Measurements from ENCODE around the gene NET1. TPM values are rescaled to one million over a fixed set of nuclear protein-coding genes. Genes with fewer than 3 reads are reported as not detected.
A peak's percentile ranks its signal among the peaks of the same experiment; 100 is the strongest.

Gene NET1
- total RNA-seq, 1 donor: 51.0 TPM

DNA sequence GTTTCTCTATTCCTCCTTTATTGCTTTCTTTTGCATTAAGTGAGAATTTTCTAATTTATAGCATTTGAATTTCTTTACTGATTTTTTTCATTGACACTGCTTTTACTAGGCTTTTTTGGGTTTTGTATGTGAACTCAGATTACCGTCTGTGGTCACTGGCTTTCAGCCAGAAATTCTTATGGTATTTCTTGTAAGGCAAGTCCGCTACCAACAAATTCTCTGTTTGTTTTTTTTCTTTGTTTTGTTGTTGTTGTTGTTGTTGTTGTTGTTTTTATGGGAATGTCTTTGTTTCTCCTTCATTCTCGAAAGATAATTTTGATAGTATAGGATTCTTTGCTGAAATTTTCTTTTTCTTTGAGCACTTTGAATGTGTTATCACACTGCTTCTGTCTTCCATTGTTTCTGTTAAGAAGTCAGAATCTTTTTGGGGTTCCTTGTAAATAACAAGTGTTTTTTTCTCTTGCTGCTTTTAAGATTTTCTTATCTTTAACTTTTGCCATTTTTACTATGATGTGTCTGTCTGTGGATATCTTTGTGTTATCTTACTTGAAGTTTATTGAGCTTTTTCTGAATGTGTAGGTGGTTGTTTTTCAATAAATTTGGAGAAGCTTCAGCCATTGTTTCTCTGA is 7.2 kb downstream of the NET1 start:
- Histone ChIP-seq H3K4me3 (ENCODE audit: insufficient read depth, low read length) (no peak overlapping the region), H2AFZ (ENCODE audit: low read length) (no peak overlapping the region), H3K27me3 (ENCODE audit: insufficient read depth, low read length) (no peaks in the 10 kb centered on the region), H3K4me2 (ENCODE audit: insufficient read depth, low read length) (no peak overlapping the region), H3K27ac (ENCODE audit: low read depth, low read length) (no peak overlapping the region), H3K36me3 (ENCODE audit: insufficient read depth, low read length) (no peaks in the 10 kb centered on the region), H4K20me1 (ENCODE audit: insufficient read depth, low read length) (no peaks in the 10 kb centered on the region), H3K79me2 (ENCODE audit: insufficient read depth, low read length) (peaks cover 82% of the 10 kb centered on the region), H3K9me3 (ENCODE audit: low read depth, low read length) (no peaks in the 10 kb centered on the region), H3K4me1 (ENCODE audit: insufficient read depth, low read length) (peaks cover 7% of the 10 kb centered on the region)
- TF ChIP-seq, protein P1, sequence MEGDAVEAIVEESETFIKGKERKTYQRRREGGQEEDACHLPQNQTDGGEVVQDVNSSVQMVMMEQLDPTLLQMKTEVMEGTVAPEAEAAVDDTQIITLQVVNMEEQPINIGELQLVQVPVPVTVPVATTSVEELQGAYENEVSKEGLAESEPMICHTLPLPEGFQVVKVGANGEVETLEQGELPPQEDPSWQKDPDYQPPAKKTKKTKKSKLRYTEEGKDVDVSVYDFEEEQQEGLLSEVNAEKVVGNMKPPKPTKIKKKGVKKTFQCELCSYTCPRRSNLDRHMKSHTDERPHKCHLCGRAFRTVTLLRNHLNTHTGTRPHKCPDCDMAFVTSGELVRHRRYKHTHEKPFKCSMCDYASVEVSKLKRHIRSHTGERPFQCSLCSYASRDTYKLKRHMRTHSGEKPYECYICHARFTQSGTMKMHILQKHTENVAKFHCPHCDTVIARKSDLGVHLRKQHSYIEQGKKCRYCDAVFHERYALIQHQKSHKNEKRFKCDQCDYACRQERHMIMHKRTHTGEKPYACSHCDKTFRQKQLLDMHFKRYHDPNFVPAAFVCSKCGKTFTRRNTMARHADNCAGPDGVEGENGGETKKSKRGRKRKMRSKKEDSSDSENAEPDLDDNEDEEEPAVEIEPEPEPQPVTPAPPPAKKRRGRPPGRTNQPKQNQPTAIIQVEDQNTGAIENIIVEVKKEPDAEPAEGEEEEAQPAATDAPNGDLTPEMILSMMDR (IDR thresholded peaks at IDR 0.05; ENCODE audit: extremely low read depth, low read depth, low read length): no peak
- no peak for DNase-seq (ENCODE audit: insufficient read length, low spot score, missing footprints)

DNA sequence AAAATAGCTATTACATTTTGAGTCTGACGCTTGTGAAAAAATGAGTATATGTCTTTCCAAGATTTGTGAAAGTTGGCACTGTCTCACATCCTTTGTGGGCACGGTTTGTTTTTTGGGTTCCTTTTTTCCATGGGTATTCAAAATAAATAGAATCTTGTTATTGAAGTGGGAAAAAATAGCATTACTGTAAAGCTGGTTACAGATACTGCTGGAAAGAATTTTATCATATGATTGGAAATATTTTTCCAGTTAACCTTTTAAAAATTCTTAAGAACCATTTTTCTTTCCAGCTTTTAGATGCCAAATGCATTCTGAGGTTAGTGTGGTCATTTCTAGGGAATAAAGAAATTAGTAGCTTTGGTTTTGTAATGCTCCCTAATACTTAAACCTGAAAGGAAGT is 11.4 kb downstream of the NET1 start:
- H4K20me1 ChIP-seq (ENCODE audit: insufficient read depth, low read length): no peaks in the 10 kb centered on the region
- peaks cover 16% of the 10 kb centered on the region for H3K4me1 ChIP-seq (ENCODE audit: insufficient read depth, low read length)
- H3K79me2 ChIP-seq (ENCODE audit: insufficient read depth, low read length): peaks cover 52% of the 10 kb centered on the region
- H3K4me2 ChIP-seq (ENCODE audit: insufficient read depth, low read length): peak overlapping the region; percentile 71
- H3K36me3 ChIP-seq (ENCODE audit: insufficient read depth, low read length): no peaks in the 10 kb centered on the region
- H3K9me3 ChIP-seq (ENCODE audit: low read depth, low read length): no peaks in the 10 kb centered on the region
- H3K27me3 ChIP-seq (ENCODE audit: insufficient read depth, low read length): no peaks in the 10 kb centered on the region
- H3K27ac ChIP-seq (ENCODE audit: low read depth, low read length): peak overlapping the region; percentile 43
- peak overlapping the region; percentile 27 for H3K4me3 ChIP-seq (ENCODE audit: insufficient read depth, low read length)
- no peak for DNase-seq (ENCODE audit: insufficient read length, low spot score, missing footprints)
- H2AFZ ChIP-seq (ENCODE audit: low read length): no peak overlapping the region
- TF ChIP-seq, protein P1 (IDR thresholded peaks at IDR 0.05; ENCODE audit: extremely low read depth, low read depth, low read length): no peak

DNA sequence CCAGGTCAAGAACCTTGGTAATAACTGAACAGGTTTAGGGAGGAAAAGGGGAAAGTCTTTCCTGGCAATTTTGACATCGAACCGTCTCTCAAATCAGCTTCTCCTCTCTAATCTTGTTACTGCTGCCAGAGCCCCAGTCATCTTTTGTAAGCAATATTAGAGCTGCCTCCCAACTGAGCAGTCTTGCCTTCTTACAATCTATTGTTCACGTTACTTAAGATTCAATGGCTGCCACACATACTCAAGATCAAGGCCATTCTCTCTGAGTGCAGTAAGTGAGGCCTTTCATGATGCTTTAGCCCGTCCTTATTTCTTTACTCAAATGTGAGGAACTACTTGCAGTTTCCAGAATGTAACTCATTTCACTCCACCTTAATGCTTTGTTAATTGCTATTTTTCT is 12.4 kb downstream of the NET1 start:
- Histone ChIP-seq H3K36me3 (ENCODE audit: insufficient read depth, low read length) (no peaks in the 10 kb centered on the region), H3K4me2 (ENCODE audit: insufficient read depth, low read length) (no peak overlapping the region), H3K4me1 (ENCODE audit: insufficient read depth, low read length) (peaks cover 23% of the 10 kb centered on the region), H3K79me2 (ENCODE audit: insufficient read depth, low read length) (peaks cover 42% of the 10 kb centered on the region), H3K27ac (ENCODE audit: low read depth, low read length) (no peak overlapping the region), H3K4me3 (ENCODE audit: insufficient read depth, low read length) (no peak overlapping the region), H2AFZ (ENCODE audit: low read length) (peak overlapping the region; percentile 60), H4K20me1 (ENCODE audit: insufficient read depth, low read length) (no peaks in the 10 kb centered on the region), H3K27me3 (ENCODE audit: insufficient read depth, low read length) (no peaks in the 10 kb centered on the region), H3K9me3 (ENCODE audit: low read depth, low read length) (no peaks in the 10 kb centered on the region)
- no peak for DNase-seq (ENCODE audit: insufficient read length, low spot score, missing footprints)
- TF ChIP-seq, protein P1 (IDR thresholded peaks at IDR 0.05; ENCODE audit: extremely low read depth, low read depth, low read length): no peak

DNA sequence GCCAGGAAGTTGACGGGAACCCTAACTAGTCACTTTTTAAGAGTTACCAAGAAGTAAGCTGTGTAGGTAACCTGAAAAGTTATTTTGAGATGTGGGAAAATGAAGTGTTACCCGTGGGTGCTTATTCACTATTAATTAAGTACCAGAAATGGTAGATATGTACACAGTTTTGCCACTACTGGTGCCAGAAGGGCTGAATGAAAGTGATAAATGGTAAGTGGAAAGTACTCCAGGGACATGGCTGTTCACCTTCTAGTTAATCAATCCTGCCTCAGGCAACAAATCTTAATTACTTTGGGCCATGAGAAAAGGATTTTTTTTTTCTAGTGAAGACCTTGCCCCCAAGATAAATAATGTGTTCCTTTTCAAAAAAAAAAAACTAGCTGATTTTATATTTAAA is 15.8 kb downstream of the NET1 start:
- Histone ChIP-seq H3K36me3 (ENCODE audit: insufficient read depth, low read length) (peaks cover 4% of the 10 kb centered on the region), H3K9me3 (ENCODE audit: low read depth, low read length) (no peaks in the 10 kb centered on the region), H3K4me2 (ENCODE audit: insufficient read depth, low read length) (peak overlapping the region; percentile 44), H4K20me1 (ENCODE audit: insufficient read depth, low read length) (no peaks in the 10 kb centered on the region), H3K27me3 (ENCODE audit: insufficient read depth, low read length) (no peaks in the 10 kb centered on the region), H3K79me2 (ENCODE audit: insufficient read depth, low read length) (peaks cover 13% of the 10 kb centered on the region), H3K4me3 (ENCODE audit: insufficient read depth, low read length) (no peak overlapping the region), H3K4me1 (ENCODE audit: insufficient read depth, low read length) (peaks cover 22% of the 10 kb centered on the region), H2AFZ (ENCODE audit: low read length) (peak overlapping the region; percentile 75), H3K27ac (ENCODE audit: low read depth, low read length) (peak overlapping the region; percentile 56)
- TF ChIP-seq, protein P1 (IDR thresholded peaks at IDR 0.05; ENCODE audit: extremely low read depth, low read depth, low read length): no peak
- DNase-seq (ENCODE audit: insufficient read length, low spot score, missing footprints): no peak

All from osteoblast (primary cell).